IMR-90 (cell line): ENCODE data around the gene WDR90. TPM values are rescaled to one million over a fixed set of nuclear protein-coding genes. Genes with fewer than 3 reads are reported as not detected.

Source experiments
- ATAC-seq: fragments of 200-7000 bp; cut with Tn5 transposase; 2 replicates; pipeline ENCODE4 v1.9.1; 2020; ENCODE audit warnings: low read depth, mild to moderate bottlenecking, moderate library complexity
- BruUV-seq: library from RNA; stranded (reverse); fragments of 400-500 nt; replicated peaks from 2 replicates; lab custom pipeline; 2021; lab: Mats Ljungman, UMichigan
- CTCF ChIA-PET: fragments of 300-600 bp; formaldehyde crosslinking; extraction: SDS; loops from one replicate; lab custom pipeline; 2021; ENCODE audit warnings: antibody characterized with exemption; lab: Yijun Ruan, JAX
- POLR2A ChIA-PET: fragments of 300-600 bp; sonication (Branson Sonifier 250); formaldehyde crosslinking; loops from one replicate; lab custom pipeline; 2022; ENCODE audit warnings: antibody characterized with exemption; ENCODE audit not compliant: unreplicated experiment; lab: Charles Lee
- DNase-seq: peaks from one replicate; pipeline ENCODE4 v3.0.0; 2013
- H2AFZ ChIP-seq: replicated peaks from 2 replicates; pipeline ENCODE3; 2013; ENCODE audit warnings: low read length, mild to moderate bottlenecking; ENCODE audit not compliant: poor library complexity
- H2AK5ac ChIP-seq: 2 replicates; pipeline ENCODE4 v1.6.1; 2013; ENCODE audit warnings: low read depth, low read length, inconsistent platforms
- H2AK9ac ChIP-seq: replicated peaks from 2 replicates; pipeline ENCODE3; 2013; ENCODE audit warnings: mild to moderate bottlenecking, low read depth, low read length, moderate library complexity; ENCODE audit not compliant: poor library complexity
- H2BK120ac ChIP-seq: 2 replicates; pipeline ENCODE4 v1.6.1; 2013; ENCODE audit warnings: low read depth, low read length, inconsistent platforms
- H2BK15ac ChIP-seq: 3 replicates; pipeline ENCODE4 v1.6.1; 2013; ENCODE audit warnings: low read depth, low read length, inconsistent platforms
- H2BK20ac ChIP-seq: 2 replicates; pipeline ENCODE4 v1.6.1; 2013; ENCODE audit warnings: low read depth, mild to moderate bottlenecking, inconsistent platforms, low read length, moderate library complexity
- H2BK5ac ChIP-seq: 2 replicates; pipeline ENCODE4 v1.6.1; 2013; ENCODE audit warnings: mild to moderate bottlenecking, low read depth, low read length, inconsistent platforms; ENCODE audit not compliant: poor library complexity, severe bottlenecking
- H3K14ac ChIP-seq: replicated peaks from 2 replicates; pipeline ENCODE4 v1.6.1; 2013; ENCODE audit warnings: low read depth, low read length, inconsistent platforms
- H3K18ac ChIP-seq: 2 replicates; pipeline ENCODE4 v1.6.1; 2013; ENCODE audit warnings: low read depth, low read length, control low read depth
- H3K23ac ChIP-seq: 2 replicates; pipeline ENCODE4 v1.6.1; 2013; ENCODE audit warnings: low read depth, low read length, inconsistent platforms
- H3K27ac ChIP-seq: 2 replicates; pipeline ENCODE4 v1.5.1; 2013; ENCODE audit warnings: mild to moderate bottlenecking, control low read depth, low read length; ENCODE audit not compliant: insufficient read depth
- H3K27me3 ChIP-seq: 2 replicates; pipeline ENCODE4 v1.6.1; 2013; ENCODE audit warnings: low read length; ENCODE audit not compliant: control insufficient read depth, insufficient read depth
- H3K36me3 ChIP-seq: 2 replicates; pipeline ENCODE4 v1.6.1; 2013; ENCODE audit warnings: low read length, mixed read lengths; ENCODE audit not compliant: control insufficient read depth, insufficient read depth
- H3K4ac ChIP-seq: 2 replicates; pipeline ENCODE4 v1.6.1; 2013; ENCODE audit warnings: low read depth, low read length, inconsistent platforms
- H3K4me1 ChIP-seq: 2 replicates; pipeline ENCODE4 v1.6.1; 2013; ENCODE audit warnings: low read length, mixed read lengths; ENCODE audit not compliant: control insufficient read depth, insufficient read depth
- H3K4me2 ChIP-seq: 2 replicates; pipeline ENCODE4 v1.6.1; 2013; ENCODE audit warnings: low read depth, mild to moderate bottlenecking, control low read depth, low read length, moderate library complexity
- H3K4me3 ChIP-seq: 2 replicates; pipeline ENCODE4 v1.5.1; 2013; ENCODE audit warnings: low read depth, mild to moderate bottlenecking, control low read depth, low read length, moderate library complexity; ENCODE audit not compliant: insufficient read depth
- H3K56ac ChIP-seq: 2 replicates; pipeline ENCODE4 v1.6.1; 2013; ENCODE audit warnings: low read length, inconsistent platforms; ENCODE audit not compliant: insufficient read depth; ENCODE audit errors: extremely low read depth
- H3K79me1 ChIP-seq, 2 experiments: 2 replicates each; pipeline ENCODE4 v1.6.1; 2013; ENCODE audit warnings: low read length in 2 of 2, inconsistent platforms in 1 of 2, low read depth in 1 of 2
- H3K9ac ChIP-seq: 2 replicates; pipeline ENCODE4 v1.6.1; 2013; ENCODE audit warnings: low read depth, low read length, control low read depth
- H3K9me1 ChIP-seq: 2 replicates; pipeline ENCODE4 v1.6.1; 2013; ENCODE audit warnings: low read length, inconsistent platforms; ENCODE audit not compliant: insufficient read depth
- H3K9me3 ChIP-seq: 2 replicates; pipeline ENCODE4 v1.6.1; 2013; ENCODE audit warnings: low read length; ENCODE audit not compliant: control insufficient read depth, insufficient read depth
- H4K20me1 ChIP-seq: 2 replicates; pipeline ENCODE4 v1.6.1; 2013; ENCODE audit warnings: low read length, inconsistent platforms; ENCODE audit not compliant: insufficient read depth
- H4K5ac ChIP-seq: 2 replicates; pipeline ENCODE4 v1.6.1; 2013; ENCODE audit warnings: mild to moderate bottlenecking, low read depth, low read length, control low read depth
- H4K8ac ChIP-seq, 2 experiments: 2 replicates each; pipeline ENCODE4 v1.6.1; 2013; ENCODE audit warnings: low read depth in 2 of 2, low read length in 2 of 2, control low read depth in 1 of 2, inconsistent platforms in 1 of 2
- H4K91ac ChIP-seq: 2 replicates; pipeline ENCODE4 v1.6.1; 2013; ENCODE audit warnings: low read depth, low read length, inconsistent platforms; ENCODE audit not compliant: insufficient read depth
- BHLHE40 ChIP-seq: fragments of 150-350 bp; IDR thresholded peaks from 2 replicates; pipeline ENCODE4 v1.6.1; 2016; ENCODE audit warnings: mild to moderate bottlenecking, low read depth, low read length
- CTCF ChIP-seq: conservative IDR thresholded peaks from 2 replicates; pipeline ENCODE4 v1.5.1; 2012; ENCODE audit warnings: mild to moderate bottlenecking, low read depth, low read length, improper control_type of control experiment
- FOS ChIP-seq: fragments of 150-350 bp; IDR thresholded peaks from 2 replicates; pipeline ENCODE4 v1.6.1; 2016; ENCODE audit warnings: low read depth, low read length
- MAFK ChIP-seq: IDR thresholded peaks from 2 replicates; pipeline ENCODE4 v1.6.1; 2012; ENCODE audit warnings: low read depth, low read length, improper control_type of control experiment
- MAZ ChIP-seq: IDR thresholded peaks from 2 replicates; pipeline ENCODE4 v1.6.1; 2012; ENCODE audit warnings: low read depth, mild to moderate bottlenecking, low read length, improper control_type of control experiment, moderate library complexity, borderline replicate concordance
- MXI1 ChIP-seq: IDR thresholded peaks from 2 replicates; pipeline ENCODE4 v1.6.1; 2012; ENCODE audit warnings: low read depth, mild to moderate bottlenecking, low read length, moderate library complexity, borderline replicate concordance
- RAD21 ChIP-seq: IDR thresholded peaks from 2 replicates; pipeline ENCODE4 v1.6.1; 2012; ENCODE audit warnings: low read length, improper control_type of control experiment
- RCOR1 ChIP-seq: IDR thresholded peaks from 2 replicates; pipeline ENCODE4 v1.6.1; 2012; ENCODE audit warnings: mild to moderate bottlenecking, low read length, improper control_type of control experiment; ENCODE audit not compliant: insufficient replicate concordance
- SMC3 ChIP-seq: fragments of 150-350 bp; IDR thresholded peaks from 2 replicates; pipeline ENCODE4 v1.6.1; 2016; ENCODE audit warnings: low read depth, mild to moderate bottlenecking, antibody characterized with exemption, low read length, moderate library complexity
- USF2 ChIP-seq: fragments of 150-350 bp; IDR thresholded peaks from 2 replicates; pipeline ENCODE4 v1.6.1; 2017; ENCODE audit warnings: mild to moderate bottlenecking, antibody characterized with exemption, low read length, low read depth
- WGBS, 2 experiments: methylation state at CpG; one replicate each; pipeline versions ENCODE4 v1.1.5 to v1.1.7; 2013; ENCODE audit warnings: missing lambda C conversion rate in 2 of 2; ENCODE audit not compliant: insufficient read length in 1 of 2; ENCODE audit errors: extremely low coverage in 2 of 2; 5-methylcytosine and 5-hydroxymethylcytosine counted together
- dilution Hi-C: fragments of 300-500 bp; cut with HindIII; formaldehyde crosslinking; loops from one replicate; pipeline ENCODE4 v1.14.3; 2018; ENCODE audit warnings: low sequenced_read_pairs; ENCODE audit not compliant: unreplicated experiment
- in situ Hi-C: fragments of 300-500 bp; cut with MboI; formaldehyde crosslinking; loops from 3 replicates; pipeline ENCODE4 v1.14.3; 2019; ENCODE audit warnings: low sequenced_read_pairs, inconsistent platforms, mixed read lengths
- intact Hi-C: fragments of 100-400 bp; cut with micrococcal nuclease; formaldehyde crosslinking; loops from 2 replicates; pipeline ENCODE4 v1.10.0; 2022
- polyA plus RNA-seq, 3 experiments: library from polyadenylated mRNA; depleted of rRNA; stranded (reverse); fragments of >200 nt; gene quantifications; 2 replicates each; pipeline ENCODE4 v1.2.3, GENCODE V29; 2012; ENCODE audit warnings: low replicate concordance in 1 of 3
- total RNA-seq: library from RNA; depleted of rRNA; stranded (reverse); fragments of >200 nt; gene quantifications from 2 replicates; pipeline ENCODE4 v1.2.3, GENCODE V29; 2012

Gene WDR90
- total and polyA plus RNA-seq, 2 of the 4 experiments (the other 2 are of a cell fraction): 1.4 to 18.7 TPM

DNA sequence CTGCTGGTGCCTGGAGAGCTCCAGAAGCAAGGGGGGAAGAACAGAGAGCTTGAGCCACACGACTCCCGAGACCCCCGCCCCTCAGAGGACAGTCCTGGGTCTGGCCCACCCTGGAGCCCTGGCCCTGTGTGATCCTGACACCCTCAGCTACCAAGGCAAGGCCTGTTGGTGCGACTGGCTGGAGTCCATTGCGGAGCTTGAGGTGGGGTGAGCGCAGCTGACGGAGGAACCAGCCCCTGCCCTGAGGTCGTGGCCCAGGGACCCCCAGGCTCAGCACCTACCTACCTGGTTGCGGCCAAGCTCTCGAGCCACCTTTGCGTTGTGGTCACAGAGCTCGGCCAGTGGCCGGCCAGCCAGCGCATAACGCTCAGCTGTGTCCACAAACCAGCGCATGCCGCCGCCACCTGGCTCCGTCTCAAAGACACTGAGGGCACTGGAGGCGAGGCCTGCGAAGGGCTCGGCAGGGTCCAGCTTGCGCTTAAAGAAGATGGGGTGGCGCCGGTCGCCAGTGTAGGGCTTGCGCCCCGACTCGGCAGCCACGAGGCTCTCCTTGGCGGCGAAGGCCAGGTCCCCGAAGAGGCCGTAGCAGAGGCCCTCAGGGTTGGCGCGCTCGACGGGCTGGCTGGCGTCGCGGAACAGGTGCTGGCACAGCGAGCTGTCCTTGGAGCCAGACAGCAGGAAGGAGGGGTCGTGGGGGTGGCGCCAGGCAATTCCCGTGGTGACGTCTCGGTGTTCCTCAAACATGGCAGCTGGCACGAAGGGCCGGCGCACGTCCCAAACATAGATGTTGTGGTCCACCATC, 37.5 kb downstream of the WDR90 start:
- Histone ChIP-seq H3K9me1 (peaks cover 12% of the 10 kb centered on the region), H2BK120ac (no peak overlapping the region), H3K79me1 (peaks cover 19 to 54% of the 10 kb centered on the region in 2 experiments), H4K20me1 (peaks cover 17% of the 10 kb centered on the region), H3K36me3 (peaks cover 38% of the 10 kb centered on the region), H2AFZ (no peak overlapping the region), H3K4me2 (no peak overlapping the region), H3K9me3 (no peaks in the 10 kb centered on the region), H2AK9ac (no peak overlapping the region), H3K4ac (no peak overlapping the region), H4K8ac (no peak overlapping the region), H3K9ac (no peak overlapping the region), H3K56ac (no peak overlapping the region), H3K14ac (no peak overlapping the region), H2BK15ac (no peak overlapping the region), H3K23ac (no peak overlapping the region), H2BK5ac (no peak overlapping the region), H3K18ac (no peak overlapping the region), H4K5ac (no peak overlapping the region), H3K4me3 (no peak overlapping the region), H4K91ac (no peak overlapping the region), H3K27ac (no peak overlapping the region), H2BK20ac (no peak overlapping the region), H2AK5ac (no peak overlapping the region), H3K27me3 (no peaks in the 10 kb centered on the region), H3K4me1 (peaks cover 22% of the 10 kb centered on the region)
- intact Hi-C loops (no loop called here), in situ Hi-C loops (no loop called here), dilution Hi-C loops (no loop called here)
- ChIA-PET POLR2A (interaction anchor here (0.5 kb wide), 1 partner anchor 101 kb away, joined by 4 read pairs; the partner anchor contains the start of gene RPUSD1), CTCF (no interaction called here)
- TF ChIP-seq BHLHE40 (no peak), CTCF (no peak), RCOR1 (no peak), SMC3 (no peak), RAD21 (no peak), MAFK (no peak), USF2 (no peak), FOS (no peak), MXI1 (no peak), MAZ (no peak)
- BruUV-seq: no TSS peak
- no peak for DNase-seq
- ATAC-seq: no peak
- WGBS, 2 experiments: 96% methylated on average over 48 of the region's 51 CpGs; no CpG with 5 or more reads in 1 of the 2 experiments
